Neural progenitor cell (in vitro differentiated cells): ENCODE data around the gene HNF1B.

ENCODE experiments used
- EZH2 ChIP-seq: fragments of 200-600 bp; sonication (generic); IDR thresholded peaks from 2 replicates; pipeline ENCODE4 v1.6.1; 2017; ENCODE audit warnings: antibody characterized with exemption, mild to moderate bottlenecking, moderate library complexity
- TF ChIP-seq, protein P1 (sequence below): fragments of 200-600 bp; sonication (generic); IDR thresholded peaks from 2 replicates; pipeline ENCODE4 v1.5.1; 2017; ENCODE audit warnings: antibody characterized with exemption, mild to moderate bottlenecking

DNA sequence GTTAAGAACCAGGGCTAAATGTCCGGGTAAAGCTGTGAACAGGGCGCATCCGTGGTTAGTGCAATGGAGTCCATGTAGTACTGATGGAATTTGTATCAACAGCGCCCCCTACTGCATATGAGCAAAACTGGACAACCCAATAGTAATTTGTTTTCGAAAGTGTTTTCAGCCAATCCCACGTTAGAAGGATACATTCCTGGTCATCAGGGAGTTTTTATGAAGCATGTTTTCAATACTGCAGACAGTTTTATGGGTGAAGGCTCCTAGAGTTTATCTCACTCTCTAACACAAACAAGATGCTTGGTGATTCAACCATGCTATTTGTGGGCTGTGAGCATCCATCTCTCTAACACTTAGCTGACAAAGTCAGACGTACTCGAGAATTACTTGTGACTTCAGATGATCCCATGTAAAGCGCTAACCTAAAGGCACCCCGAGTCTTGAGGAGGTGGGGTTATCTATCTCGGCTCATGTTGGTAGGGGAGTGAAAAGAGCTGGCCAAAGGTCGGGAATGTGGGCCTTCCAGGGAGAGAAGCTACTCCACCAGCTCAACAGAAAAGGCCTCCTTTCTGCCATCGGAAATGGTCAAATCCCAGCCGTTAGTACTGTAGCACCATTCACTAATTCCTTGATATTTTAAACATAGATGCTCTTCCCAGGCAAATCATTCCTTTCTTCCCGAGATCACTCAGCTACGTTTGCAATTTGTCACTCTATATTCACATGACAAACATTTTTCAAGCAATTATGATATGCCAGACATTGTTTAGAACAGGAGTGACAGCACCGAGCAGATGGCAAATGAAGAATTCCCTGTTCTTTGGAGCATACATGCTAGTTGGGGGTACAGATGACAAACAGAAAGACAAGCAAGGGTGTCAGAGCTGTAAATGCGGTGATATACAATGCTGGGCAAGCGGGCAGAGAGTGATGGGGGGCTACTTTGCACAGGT is 46.9 kb upstream of the HNF1B start:
- TF ChIP-seq, protein P1, sequence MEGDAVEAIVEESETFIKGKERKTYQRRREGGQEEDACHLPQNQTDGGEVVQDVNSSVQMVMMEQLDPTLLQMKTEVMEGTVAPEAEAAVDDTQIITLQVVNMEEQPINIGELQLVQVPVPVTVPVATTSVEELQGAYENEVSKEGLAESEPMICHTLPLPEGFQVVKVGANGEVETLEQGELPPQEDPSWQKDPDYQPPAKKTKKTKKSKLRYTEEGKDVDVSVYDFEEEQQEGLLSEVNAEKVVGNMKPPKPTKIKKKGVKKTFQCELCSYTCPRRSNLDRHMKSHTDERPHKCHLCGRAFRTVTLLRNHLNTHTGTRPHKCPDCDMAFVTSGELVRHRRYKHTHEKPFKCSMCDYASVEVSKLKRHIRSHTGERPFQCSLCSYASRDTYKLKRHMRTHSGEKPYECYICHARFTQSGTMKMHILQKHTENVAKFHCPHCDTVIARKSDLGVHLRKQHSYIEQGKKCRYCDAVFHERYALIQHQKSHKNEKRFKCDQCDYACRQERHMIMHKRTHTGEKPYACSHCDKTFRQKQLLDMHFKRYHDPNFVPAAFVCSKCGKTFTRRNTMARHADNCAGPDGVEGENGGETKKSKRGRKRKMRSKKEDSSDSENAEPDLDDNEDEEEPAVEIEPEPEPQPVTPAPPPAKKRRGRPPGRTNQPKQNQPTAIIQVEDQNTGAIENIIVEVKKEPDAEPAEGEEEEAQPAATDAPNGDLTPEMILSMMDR, result peak; percentile 62
- TF ChIP-seq EZH2, result no peak
